ENCODE data around the gene N4BP2L2. TPM values are rescaled to one million over a fixed set of nuclear protein-coding genes. Genes with fewer than 3 reads are reported as not detected.

N4BP2L2 gene
- total and polyA plus RNA-seq, 9 of the 15 experiments (the other 6 are each of a cell fraction or from before 2014, with no cell fraction given), result 33.9 to 76.4 (median 48.7) TPM

- TF ChIP-seq ZNF79 (CRISPR knock-in tag; IDR thresholded peaks at IDR 0.05; ENCODE audit: low read depth), result no peak
- TF ChIP-seq CBFA2T3 (IDR thresholded peaks at IDR 0.05), result peak; percentile 68
- TF ChIP-seq FOXO4 (CRISPR knock-in tag; IDR thresholded peaks at IDR 0.05), result no peak
- TF ChIP-seq CBFA2T2 (conservative IDR thresholded peaks at IDR 0.05), result peak; percentile 44
- TF ChIP-seq U2AF2 (optimal IDR thresholded peaks at IDR 0.05; ENCODE audit: low read depth, low read length), result no peak
- TF ChIP-seq ZNF780A (CRISPR knock-in tag; IDR thresholded peaks at IDR 0.05), result no peak
- TF ChIP-seq TAL1 (IDR thresholded peaks at IDR 0.05), result peak; percentile 20; the same call in 1 of the 2 replicates
- no peak for TF ChIP-seq TSHZ1 (CRISPR knock-in tag; IDR thresholded peaks at IDR 0.05)
- TF ChIP-seq ARID1B (IDR thresholded peaks at IDR 0.05), result peak; percentile 43; the same call in 1 of the 2 replicates
- no peak for TF ChIP-seq ARID3A (IDR thresholded peaks at IDR 0.05; ENCODE audit: borderline replicate concordance, low read depth, low read length)
- no peak for ATAC-seq
- no TSS peak for BruUV-seq (replicated peaks)
- H3K9ac ChIP-seq (ENCODE audit: insufficient read depth in 1 of 2, low read depth in 2 of 2, low read length in 2 of 2), result no peak overlapping the region
- no peaks in the 10 kb centered on the region for H3K27me3 ChIP-seq (ENCODE audit: control insufficient read depth in 2 of 2, insufficient read depth in 2 of 2, low read length in 2 of 2)
- H3K9me3 ChIP-seq (replicated peaks; ENCODE audit: control insufficient read depth, insufficient read depth, low read depth, low read length), result no peaks in the 10 kb centered on the region
- intact Hi-C loops (cut with micrococcal nuclease) (no loop called here), in situ Hi-C loops (cut with MboI) (no loop called here)
- H3K27ac ChIP-seq (ENCODE audit: extremely low read depth, low read depth, low read length), result no peak overlapping the region
- H3K4me2 ChIP-seq (ENCODE audit: insufficient read depth, low read length), result no peak overlapping the region; the same call in 1 of the 2 replicates
- peak overlapping the region; percentile 44 for H2AFZ ChIP-seq (ENCODE audit: low read depth, low read length)
- H3K9me1 ChIP-seq (ENCODE audit: control insufficient read depth, insufficient read depth, low read length), result peaks cover 3% of the 10 kb centered on the region
- no peaks in the 10 kb centered on the region for H3K79me2 ChIP-seq (ENCODE audit: control insufficient read depth, insufficient read depth, low read length)
- no peak for FAIRE-seq
- CTCF ChIA-PET (ENCODE audit: low intra/inter-chr PET ratio), result no interaction called here
- WGBS (ENCODE audit: insufficient coverage, low coverage, missing lambda C conversion rate), result 13% methylated on average over 1 of the region's 1 CpG
- H3K4me3 ChIP-seq, result no peak overlapping the region
- H3K4me1 ChIP-seq (replicated peaks in 1 of 2; ENCODE audit: control insufficient read depth in 2 of 2, insufficient read depth in 2 of 2, low read length in 2 of 2), result peaks cover 16 to 34% of the 10 kb centered on the region in 2 experiments; a peak in 4 of 5 replicates
- no peak for DNase-seq (ENCODE audit: extremely low read depth in 1 of 4, low spot score in 3 of 4)
- POLR2A ChIA-PET, result no interaction called here
- no peaks in the 10 kb centered on the region for H3K36me3 ChIP-seq (ENCODE audit: control insufficient read depth, insufficient read depth, low read length)
- no peaks in the 10 kb centered on the region for H4K20me1 ChIP-seq (replicated peaks; ENCODE audit: control insufficient read depth, insufficient read depth, low read length)
Measured at GRCh38 chr13:32473650-32474049, 64.9 kb downstream of the N4BP2L2 start.
